NB4 (cell line): ENCODE results near the gene SMARCA4.

Experiments used
- DNase-seq: peaks from one replicate; pipeline ENCODE4 v3.0.0; 2010; ENCODE audit warnings: low read depth
- H3K4me3 ChIP-seq: one replicate; pipeline ENCODE4 v1.5.1; 2011; ENCODE audit warnings: mild to moderate bottlenecking, low read depth, low read length, moderate library complexity
- MYC ChIP-seq: IDR thresholded peaks from 2 replicates; pipeline ENCODE4 v1.6.1; 2011; ENCODE audit warnings: low read depth, low read length
- POLR2A ChIP-seq: IDR thresholded peaks from 2 replicates; pipeline ENCODE4 v1.6.1; 2011; ENCODE audit warnings: mild to moderate bottlenecking; ENCODE audit not compliant: insufficient read length; ENCODE audit errors: extremely low read depth
- TF ChIP-seq, protein P1 (sequence below): IDR thresholded peaks from 2 replicates; pipeline ENCODE4 v1.6.1; 2011; ENCODE audit warnings: low read depth, low read length
- TF ChIP-seq, protein P2 (sequence below): IDR thresholded peaks from one replicate; pipeline ENCODE4 v1.5.1; 2012; ENCODE audit warnings: low read depth, low read length

SMARCA4 gene

GRCh38 chr19:10963865-10964264 lies 3.0 kb downstream of the SMARCA4 start:
- H3K4me3 ChIP-seq, result no peak overlapping the region
- no peak for DNase-seq
- TF ChIP-seq, protein P1, sequence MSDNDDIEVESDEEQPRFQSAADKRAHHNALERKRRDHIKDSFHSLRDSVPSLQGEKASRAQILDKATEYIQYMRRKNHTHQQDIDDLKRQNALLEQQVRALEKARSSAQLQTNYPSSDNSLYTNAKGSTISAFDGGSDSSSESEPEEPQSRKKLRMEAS, result no peak
- TF ChIP-seq POLR2A (no peak), MYC (no peak)
- TF ChIP-seq, protein P2, sequence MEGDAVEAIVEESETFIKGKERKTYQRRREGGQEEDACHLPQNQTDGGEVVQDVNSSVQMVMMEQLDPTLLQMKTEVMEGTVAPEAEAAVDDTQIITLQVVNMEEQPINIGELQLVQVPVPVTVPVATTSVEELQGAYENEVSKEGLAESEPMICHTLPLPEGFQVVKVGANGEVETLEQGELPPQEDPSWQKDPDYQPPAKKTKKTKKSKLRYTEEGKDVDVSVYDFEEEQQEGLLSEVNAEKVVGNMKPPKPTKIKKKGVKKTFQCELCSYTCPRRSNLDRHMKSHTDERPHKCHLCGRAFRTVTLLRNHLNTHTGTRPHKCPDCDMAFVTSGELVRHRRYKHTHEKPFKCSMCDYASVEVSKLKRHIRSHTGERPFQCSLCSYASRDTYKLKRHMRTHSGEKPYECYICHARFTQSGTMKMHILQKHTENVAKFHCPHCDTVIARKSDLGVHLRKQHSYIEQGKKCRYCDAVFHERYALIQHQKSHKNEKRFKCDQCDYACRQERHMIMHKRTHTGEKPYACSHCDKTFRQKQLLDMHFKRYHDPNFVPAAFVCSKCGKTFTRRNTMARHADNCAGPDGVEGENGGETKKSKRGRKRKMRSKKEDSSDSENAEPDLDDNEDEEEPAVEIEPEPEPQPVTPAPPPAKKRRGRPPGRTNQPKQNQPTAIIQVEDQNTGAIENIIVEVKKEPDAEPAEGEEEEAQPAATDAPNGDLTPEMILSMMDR, result no peak

DNA sequence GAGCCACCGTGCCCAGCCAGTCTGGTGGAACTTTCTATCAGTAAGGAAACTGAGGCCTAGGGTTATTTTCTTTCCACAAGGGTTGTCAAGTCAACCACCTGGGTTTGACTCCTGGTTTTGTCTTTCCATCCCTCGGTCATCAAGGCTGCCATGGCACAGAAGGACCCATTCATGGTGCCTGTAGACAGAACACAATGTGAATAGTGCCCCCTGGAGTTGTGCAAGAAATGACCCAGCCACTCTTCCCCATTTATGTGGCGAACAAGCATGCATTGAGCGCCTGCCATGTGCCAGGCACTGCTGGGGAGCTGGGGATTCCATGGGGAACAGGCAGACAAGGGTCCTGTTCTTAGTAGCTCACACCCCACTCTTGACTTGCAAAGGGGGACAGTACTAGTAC lies 4.1 kb downstream of the SMARCA4 start:
- no peak for DNase-seq
- TF ChIP-seq, protein P1, result no peak
- TF ChIP-seq, protein P2, result no peak
- no peak for TF ChIP-seq MYC
- no peak for TF ChIP-seq POLR2A
- H3K4me3 ChIP-seq, result no peak overlapping the region

- DNase-seq, result no peak
- TF ChIP-seq, protein P1, result no peak
- TF ChIP-seq MYC (no peak), POLR2A (no peak)
- H3K4me3 ChIP-seq, result no peak overlapping the region
Measured at GRCh38 chr19:10965398-10965797, 4.6 kb downstream of the SMARCA4 start.

DNA sequence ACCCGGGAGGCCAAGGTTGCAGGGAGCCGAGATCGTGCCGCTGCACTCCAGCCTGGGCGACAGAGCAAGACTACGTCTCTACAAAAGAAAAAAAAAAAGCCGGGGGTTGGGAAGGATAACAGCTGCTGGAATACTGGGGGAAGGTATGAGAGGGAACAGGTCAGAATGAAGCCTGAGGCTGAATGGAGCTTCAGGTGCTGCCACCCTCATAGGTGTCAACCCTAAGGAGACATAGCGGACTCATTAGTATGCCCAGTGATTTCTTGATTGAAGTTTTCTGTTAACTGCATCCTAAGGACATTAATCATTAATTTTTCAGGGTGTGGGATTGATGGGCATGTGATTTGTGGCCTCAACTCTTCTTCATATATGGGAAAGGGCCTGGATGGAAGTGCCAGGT lies 6.0 kb downstream of the SMARCA4 start:
- DNase-seq, result no peak
- TF ChIP-seq, protein P2, result no peak
- no peak overlapping the region for H3K4me3 ChIP-seq

DNA sequence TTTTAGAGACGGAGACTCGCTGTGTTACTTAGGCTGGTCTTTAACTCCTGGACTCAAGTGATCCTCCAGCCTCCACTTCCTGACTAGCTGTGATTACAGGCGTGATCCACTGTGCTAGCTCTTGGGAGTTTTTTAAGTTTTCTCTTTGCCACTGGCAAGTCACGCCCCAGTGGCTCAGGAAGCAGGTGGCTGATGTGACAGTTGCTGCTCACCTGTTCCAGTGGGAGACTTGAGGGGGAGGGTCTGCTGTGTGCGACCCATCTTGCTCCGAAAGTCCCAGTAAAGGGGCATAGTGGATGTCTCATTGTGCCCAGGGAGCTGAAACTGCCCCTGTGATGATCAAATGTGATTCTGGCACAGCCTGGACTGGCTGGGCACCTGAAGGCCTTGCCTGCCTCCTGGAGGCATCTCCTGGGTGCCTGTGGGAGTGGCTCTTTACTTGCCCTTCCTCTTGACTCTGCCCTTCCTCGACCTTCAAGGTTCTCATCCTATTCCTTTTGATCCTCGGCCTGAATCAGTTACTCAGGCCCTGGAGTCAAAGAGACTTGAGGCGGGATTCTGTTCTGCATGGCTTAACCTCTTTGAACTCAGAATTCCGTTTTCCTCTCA lies 7.8 kb downstream of the SMARCA4 start:
- TF ChIP-seq, protein P2, result no peak
- TF ChIP-seq, protein P1, result no peak
- TF ChIP-seq MYC, result no peak
- no peak for TF ChIP-seq POLR2A
- DNase-seq, result no peak
- H3K4me3 ChIP-seq, result no peak overlapping the region

DNA sequence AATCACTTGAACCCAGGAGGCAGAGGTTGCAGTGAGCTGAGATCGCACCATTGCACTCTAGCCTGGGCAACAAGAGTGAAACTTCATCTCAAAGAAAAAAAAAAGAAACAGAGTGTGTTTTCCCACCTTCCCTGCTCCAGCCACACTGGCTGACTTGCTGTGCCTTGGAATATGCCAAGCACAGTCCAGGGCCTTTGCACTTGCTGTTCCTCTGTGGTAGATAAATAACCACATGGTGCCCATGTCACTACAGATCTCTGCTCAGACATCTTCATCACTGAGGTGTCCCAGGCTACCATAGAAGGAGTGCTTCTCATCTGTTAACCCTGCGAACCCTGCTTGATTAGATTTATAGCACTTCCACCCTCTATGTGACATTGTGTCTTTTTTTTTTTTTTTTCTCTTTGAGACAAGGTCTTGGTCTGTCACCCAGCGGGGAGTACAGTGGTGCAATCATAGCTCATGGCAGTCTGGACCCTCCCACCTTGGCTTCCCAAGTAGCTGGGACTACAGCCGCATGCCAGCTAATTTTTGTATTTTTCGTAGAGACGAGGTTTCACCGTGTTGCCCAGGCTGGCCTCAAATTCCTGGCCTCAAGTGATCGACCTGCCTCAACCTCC lies 10.4 kb downstream of the SMARCA4 start:
- DNase-seq, result peak; percentile 84
- TF ChIP-seq MYC (no peak), POLR2A (no peak)
- TF ChIP-seq, protein P2, result no peak
- TF ChIP-seq, protein P1, result no peak

More for the DNA sequence above, 10.4 kb downstream of the SMARCA4 start:
- H3K4me3 ChIP-seq, result no peak overlapping the region
